Neural progenitor cell (in vitro differentiated cells): ENCODE results near the gene RD3L. TPM values are rescaled to one million over a fixed set of nuclear protein-coding genes. Genes with fewer than 3 reads are reported as not detected.

Experiments used
- DNase-seq: peaks from one replicate; pipeline ENCODE4 v3.0.0-alpha.2; 2016; ENCODE audit warnings: low spot score
- H2AFZ ChIP-seq: fragments of 200-600 bp; sonication (generic); replicated peaks from 2 replicates; pipeline ENCODE4 v1.6.1; 2016; ENCODE audit warnings: antibody characterized with exemption
- H3F3A ChIP-seq: fragments of 200-600 bp; sonication (generic); 2 replicates; pipeline ENCODE4 v1.6.1; 2016; ENCODE audit warnings: antibody characterized with exemption, low read depth
- H3K27ac ChIP-seq: fragments of 200-600 bp; sonication (generic); 2 replicates; pipeline ENCODE4 v1.5.1; 2016; ENCODE audit warnings: mild to moderate bottlenecking
- H3K27me3 ChIP-seq: fragments of 200-600 bp; sonication (generic); 2 replicates; pipeline ENCODE4 v1.6.1; 2016; ENCODE audit warnings: mild to moderate bottlenecking, moderate library complexity
- H3K36me3 ChIP-seq: fragments of 200-600 bp; sonication (generic); 2 replicates; pipeline ENCODE4 v1.5.1; 2016
- H3K4me1 ChIP-seq: fragments of 200-600 bp; sonication (generic); 2 replicates; pipeline ENCODE4 v1.6.1; 2016; ENCODE audit warnings: mixed run types
- H3K4me2 ChIP-seq: fragments of 200-600 bp; sonication (generic); 2 replicates; pipeline ENCODE4 v1.6.1; 2016
- H3K4me3 ChIP-seq: fragments of 200-600 bp; sonication (generic); 2 replicates; pipeline ENCODE4 v1.5.1; 2016
- H3K79me2 ChIP-seq: fragments of 200-600 bp; sonication (generic); 2 replicates; pipeline ENCODE4 v1.6.1; 2016; ENCODE audit warnings: low read depth
- H3K9ac ChIP-seq: fragments of 200-600 bp; sonication (generic); 2 replicates; pipeline ENCODE4 v1.6.1; 2016
- H3K9me3 ChIP-seq: fragments of 200-600 bp; sonication (generic); 2 replicates; pipeline ENCODE4 v1.5.1; 2016; ENCODE audit warnings: low read depth
- H4K20me1 ChIP-seq: fragments of 200-600 bp; sonication (generic); 2 replicates; pipeline ENCODE4 v1.6.1; 2016; ENCODE audit warnings: low read depth
- H3K27ac Mint-ChIP-seq: 3 replicates; pipeline ENCODE4 v1.8.0; 2021; ENCODE audit warnings: mixed read lengths
- H3K27me3 Mint-ChIP-seq: 2 replicates; pipeline ENCODE4 v1.8.0; 2022; ENCODE audit warnings: low read depth, mild to moderate bottlenecking, inconsistent platforms, moderate library complexity, mixed read lengths; ENCODE audit not compliant: insufficient read depth
- H3K36me3 Mint-ChIP-seq: 3 replicates; pipeline ENCODE4 v1.8.0; 2021; ENCODE audit warnings: mixed read lengths
- H3K4me1 Mint-ChIP-seq: 3 replicates; pipeline ENCODE4 v1.8.0; 2021; ENCODE audit warnings: mixed read lengths
- H3K4me3 Mint-ChIP-seq: 3 replicates; pipeline ENCODE4 v1.8.0; 2021; ENCODE audit warnings: mild to moderate bottlenecking, moderate library complexity, mixed read lengths
- H3K9me3 Mint-ChIP-seq: 3 replicates; pipeline ENCODE4 v1.8.0; 2020; ENCODE audit warnings: mixed read lengths
- CTCF ChIP-seq: fragments of 200-600 bp; sonication (generic); IDR thresholded peaks from 2 replicates; pipeline ENCODE4 v1.5.1; 2017; ENCODE audit warnings: antibody characterized with exemption, mild to moderate bottlenecking
- EZH2 ChIP-seq: fragments of 200-600 bp; sonication (generic); IDR thresholded peaks from 2 replicates; pipeline ENCODE4 v1.6.1; 2017; ENCODE audit warnings: antibody characterized with exemption, mild to moderate bottlenecking, moderate library complexity
- EZH2phosphoT487 ChIP-seq: fragments of 200-600 bp; sonication (generic); IDR thresholded peaks from 2 replicates; pipeline ENCODE4 v1.6.1; 2017; ENCODE audit warnings: antibody characterized with exemption
- total RNA-seq: library from RNA; depleted of rRNA; stranded (reverse); fragments of >200 nt; gene quantifications from 2 replicates; pipeline ENCODE4 v1.2.3, GENCODE V29; 2015; ENCODE audit warnings: low replicate concordance

Gene RD3L
- total RNA-seq, 1 donor from 2014 or later = not detected

- no peak overlapping the region for H3K4me3 ChIP-seq
- H3K9me3 Mint-ChIP-seq = no peaks in the 10 kb centered on the region
- H3F3A ChIP-seq = no peaks in the 10 kb centered on the region
- peak overlapping the region; percentile 43 for H2AFZ ChIP-seq
- H3K36me3 ChIP-seq = no peaks in the 10 kb centered on the region
- H3K4me1 ChIP-seq = no peaks in the 10 kb centered on the region
- no peak overlapping the region for H3K27ac Mint-ChIP-seq
- no peaks in the 10 kb centered on the region for H3K27me3 Mint-ChIP-seq
- H3K4me1 Mint-ChIP-seq = no peaks in the 10 kb centered on the region
- no peak overlapping the region for H3K9ac ChIP-seq
- no peak overlapping the region for H3K4me3 Mint-ChIP-seq
- H3K36me3 Mint-ChIP-seq = no peaks in the 10 kb centered on the region
- H3K79me2 ChIP-seq = no peaks in the 10 kb centered on the region
- no peaks in the 10 kb centered on the region for H4K20me1 ChIP-seq
- H3K27me3 ChIP-seq = no peaks in the 10 kb centered on the region
- no peak overlapping the region for H3K4me2 ChIP-seq
- no peak overlapping the region for H3K27ac ChIP-seq
- DNase-seq = no peak
- no peak for TF ChIP-seq CTCF
- TF ChIP-seq EZH2phosphoT487 = no peak
- no peak for TF ChIP-seq EZH2
- no peaks in the 10 kb centered on the region for H3K9me3 ChIP-seq
Observed at GRCh38 chr14:103973354-103973753, 31.0 kb upstream of the RD3L start.

GRCh38 chr14:103969961-103970360 lies 27.6 kb upstream of the RD3L start:
- H3K4me2 ChIP-seq = no peak overlapping the region
- H3K9me3 ChIP-seq = no peaks in the 10 kb centered on the region
- H4K20me1 ChIP-seq = no peaks in the 10 kb centered on the region
- no peaks in the 10 kb centered on the region for H3K36me3 ChIP-seq
- H3K4me3 ChIP-seq = no peak overlapping the region
- H3F3A ChIP-seq = no peaks in the 10 kb centered on the region
- H3K4me3 Mint-ChIP-seq = no peak overlapping the region
- H3K36me3 Mint-ChIP-seq = no peaks in the 10 kb centered on the region
- no peaks in the 10 kb centered on the region for H3K4me1 ChIP-seq
- TF ChIP-seq EZH2 (no peak), EZH2phosphoT487 (no peak), CTCF (no peak)
- H2AFZ ChIP-seq = no peak overlapping the region
- H3K27me3 Mint-ChIP-seq = no peaks in the 10 kb centered on the region
- no peaks in the 10 kb centered on the region for H3K79me2 ChIP-seq
- no peaks in the 10 kb centered on the region for H3K27me3 ChIP-seq
- no peak for DNase-seq
- no peaks in the 10 kb centered on the region for H3K9me3 Mint-ChIP-seq
- no peak overlapping the region for H3K9ac ChIP-seq
- no peak overlapping the region for H3K27ac ChIP-seq
- H3K4me1 Mint-ChIP-seq = no peaks in the 10 kb centered on the region
- no peak overlapping the region for H3K27ac Mint-ChIP-seq

- H3K27me3 Mint-ChIP-seq = peaks cover 2% of the 10 kb centered on the region
- H3K4me1 Mint-ChIP-seq = no peaks in the 10 kb centered on the region
- H3K36me3 Mint-ChIP-seq = no peaks in the 10 kb centered on the region
- H3K27ac ChIP-seq = no peak overlapping the region
- H3K9me3 Mint-ChIP-seq = no peaks in the 10 kb centered on the region
- TF ChIP-seq CTCF (no peak), EZH2phosphoT487 (no peak), EZH2 (no peak)
- no peaks in the 10 kb centered on the region for H3K79me2 ChIP-seq
- H3F3A ChIP-seq = no peaks in the 10 kb centered on the region
- no peak overlapping the region for H3K4me2 ChIP-seq
- H3K4me3 Mint-ChIP-seq = no peak overlapping the region
- no peaks in the 10 kb centered on the region for H3K4me1 ChIP-seq
- no peaks in the 10 kb centered on the region for H4K20me1 ChIP-seq
- no peaks in the 10 kb centered on the region for H3K36me3 ChIP-seq
- H3K9me3 ChIP-seq = no peaks in the 10 kb centered on the region
- no peak overlapping the region for H3K27ac Mint-ChIP-seq
- H3K9ac ChIP-seq = no peak overlapping the region
- no peak overlapping the region for H2AFZ ChIP-seq
- no peaks in the 10 kb centered on the region for H3K27me3 ChIP-seq
- no peak for DNase-seq
- no peak overlapping the region for H3K4me3 ChIP-seq
Observed at GRCh38 chr14:103966631-103967030, 24.3 kb upstream of the RD3L start.
